GM21786 (cell line): ENCODE data around the gene SHE.

Experiments
- ATAC-seq: cut with Tn5 transposase; IDR thresholded peaks from one replicate; pipeline ENCODE4 v1.9.1; 2021; ENCODE audit not compliant: unreplicated experiment

Gene SHE

GRCh38 chr1:154453161-154453560 is 49.1 kb downstream of the SHE start:
- ATAC-seq = no peak

- ATAC-seq = no peak
Measured at GRCh38 chr1:154448331-154448811, 53.8 kb downstream of the SHE start.

- ATAC-seq = no peak
Measured at GRCh38 chr1:154446789-154447188, 55.4 kb downstream of the SHE start.

GRCh38 chr1:154446292-154446691 is 55.9 kb downstream of the SHE start:
- no peak for ATAC-seq

GRCh38 chr1:154445040-154445472 is 57.2 kb downstream of the SHE start:
- peak; percentile 66 for ATAC-seq

- ATAC-seq = no peak
Measured at GRCh38 chr1:154443274-154444013, 58.8 kb downstream of the SHE start.

GRCh38 chr1:154442006-154442740 is 60.0 kb downstream of the SHE start:
- no peak for ATAC-seq

- no peak for ATAC-seq
Measured at GRCh38 chr1:154441241-154441888, 60.8 kb downstream of the SHE start.

- no peak for ATAC-seq
Measured at GRCh38 chr1:154440036-154440804, 62.0 kb downstream of the SHE start.

GRCh38 chr1:154436433-154436832 is 65.8 kb downstream of the SHE start:
- ATAC-seq = no peak

GRCh38 chr1:154435599-154436200 is 66.5 kb downstream of the SHE start:
- no peak for ATAC-seq

GRCh38 chr1:154434346-154435085 is 67.7 kb downstream of the SHE start:
- no peak for ATAC-seq

GRCh38 chr1:154433161-154433764 is 68.9 kb downstream of the SHE start:
- no peak for ATAC-seq

- ATAC-seq = no peak
Measured at GRCh38 chr1:154431586-154432373, 70.4 kb downstream of the SHE start.

GRCh38 chr1:154430903-154431302 is 71.3 kb downstream of the SHE start:
- no peak for ATAC-seq

- no peak for ATAC-seq
Measured at GRCh38 chr1:154429841-154430611, 72.2 kb downstream of the SHE start.
